ENCODE results near the gene ZNF385D.

Gene ZNF385D

DNA sequence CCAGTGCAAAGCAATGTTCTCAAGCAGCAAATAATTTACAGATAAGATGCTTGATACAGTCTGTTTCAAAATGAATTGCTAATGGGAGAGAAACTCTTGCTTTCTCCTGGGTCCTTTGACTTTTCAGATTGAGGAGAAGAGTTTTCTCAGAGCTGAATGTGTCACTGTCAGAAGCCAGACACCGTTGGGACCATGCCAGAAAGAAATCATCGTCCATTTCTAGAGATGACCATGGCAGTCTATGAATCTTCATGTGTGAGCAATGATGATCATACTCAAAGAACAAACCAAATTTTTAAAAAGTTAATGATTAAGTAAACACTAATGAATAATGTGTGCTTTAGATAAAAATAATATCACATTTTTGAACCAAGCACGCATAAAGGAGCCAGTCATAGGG is 77.6 kb downstream of the ZNF385D start:
- DNase-seq (ENCODE audit: low read depth), result no peak

DNA sequence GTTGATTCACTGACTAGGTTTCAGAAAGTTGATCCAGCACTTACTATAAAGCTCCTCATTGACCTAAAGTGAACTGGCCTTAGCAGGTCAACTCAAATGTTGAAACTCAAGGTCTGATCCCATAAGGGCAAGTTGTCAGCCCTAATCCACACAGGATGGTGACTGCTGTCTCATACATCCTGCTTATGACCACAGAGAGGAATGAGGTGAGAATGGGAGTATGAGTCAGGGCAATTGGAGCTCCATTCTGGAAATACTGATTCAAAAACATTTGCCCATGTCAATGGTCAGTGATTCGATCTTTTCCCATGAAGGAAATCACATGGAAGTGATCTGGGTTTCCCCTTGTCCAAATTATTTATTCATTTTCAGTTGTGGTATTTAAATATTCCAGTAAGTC is 78.7 kb downstream of the ZNF385D start:
- no peak for DNase-seq (ENCODE audit: low read depth)

DNA sequence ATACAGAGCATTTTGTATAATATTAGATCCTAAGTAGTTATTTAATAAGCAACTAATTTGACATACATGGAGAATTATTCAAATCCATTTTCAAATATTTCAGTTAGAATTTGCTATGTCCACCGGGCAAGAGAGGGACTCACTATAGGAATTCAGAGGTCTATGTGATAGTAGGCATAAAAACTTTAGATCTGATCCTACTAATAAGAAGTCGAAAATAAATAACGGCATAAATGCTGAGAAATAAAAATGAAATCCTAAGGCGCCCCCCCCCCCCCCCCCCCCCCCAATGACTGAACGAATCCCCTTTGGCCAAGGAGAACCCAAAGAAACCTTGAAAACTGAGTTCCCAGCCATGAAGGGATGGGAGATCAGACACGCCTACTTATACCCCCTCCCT is 80.6 kb downstream of the ZNF385D start:
- no peak for DNase-seq (ENCODE audit: low read depth)

DNA sequence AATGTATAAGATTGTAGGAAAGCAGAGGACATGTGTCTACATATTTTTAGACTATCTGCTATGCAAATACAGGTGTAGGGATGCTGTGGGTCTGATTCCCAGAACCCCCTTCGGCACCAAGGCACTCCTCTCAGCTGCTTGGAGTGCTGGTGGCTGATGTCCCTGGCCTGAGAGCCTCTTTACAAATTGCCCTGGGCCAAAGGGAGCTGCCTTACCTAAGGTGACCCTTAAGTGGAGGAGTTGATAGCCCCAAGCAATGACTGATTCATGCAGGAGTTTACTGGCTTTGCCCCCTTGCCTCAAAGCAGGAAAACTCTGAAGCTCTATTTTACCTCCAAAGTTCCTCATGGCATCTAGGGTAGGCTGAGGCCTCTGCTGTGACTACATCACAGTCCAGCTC is 83.0 kb downstream of the ZNF385D start:
- DNase-seq (ENCODE audit: low read depth), result no peak

DNA sequence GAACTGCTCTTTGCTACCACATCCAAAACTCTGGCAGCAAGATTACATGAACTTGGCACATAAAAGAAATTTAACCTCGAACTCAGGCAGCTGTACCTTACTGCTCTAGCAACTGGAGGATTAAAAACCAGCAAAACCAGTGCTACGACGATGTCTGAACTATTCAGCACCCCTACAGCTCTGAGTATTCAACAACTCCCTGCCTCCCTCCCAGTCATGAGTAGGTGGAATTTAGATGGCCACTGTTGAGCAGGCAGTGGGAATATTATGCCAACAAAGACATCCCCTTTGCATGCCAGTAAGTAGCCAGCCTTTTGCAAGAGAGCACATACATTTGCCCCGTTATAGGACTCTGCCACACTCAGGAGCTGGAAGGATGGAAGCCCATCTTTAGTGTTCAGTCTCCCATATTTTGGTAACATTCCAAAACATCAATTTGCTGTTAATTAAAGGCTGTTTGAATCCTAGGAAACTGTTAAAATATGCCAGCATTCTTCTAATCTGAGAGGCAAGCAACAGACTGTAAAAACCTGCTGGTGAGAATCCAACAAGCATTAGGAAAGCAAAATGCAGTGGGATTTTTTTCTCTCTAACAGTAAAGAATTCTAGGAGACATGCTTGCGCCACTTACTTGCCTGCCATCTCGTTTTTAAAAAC is 85.4 kb downstream of the ZNF385D start:
- no peak for DNase-seq (ENCODE audit: low read depth)

DNA sequence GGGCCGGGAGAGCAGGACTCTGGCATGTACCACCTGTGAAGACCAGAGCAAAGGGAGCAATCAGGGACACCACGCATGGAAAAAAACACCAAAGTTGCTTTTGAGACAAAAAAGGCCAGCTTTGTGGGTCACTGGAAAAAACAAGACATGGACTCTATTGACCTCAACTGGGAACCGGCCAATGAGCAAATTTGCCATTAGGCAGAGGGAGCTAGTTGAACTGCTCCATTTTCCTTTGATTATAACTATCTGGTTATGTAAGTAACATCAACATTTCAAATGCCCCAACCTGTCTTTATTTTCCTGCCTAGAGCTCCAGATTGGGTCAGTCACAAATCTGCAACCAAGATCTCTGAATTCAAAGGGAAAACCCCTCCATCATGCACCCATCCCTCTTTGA is 86.0 kb downstream of the ZNF385D start:
- DNase-seq (ENCODE audit: low read depth), result no peak

DNA sequence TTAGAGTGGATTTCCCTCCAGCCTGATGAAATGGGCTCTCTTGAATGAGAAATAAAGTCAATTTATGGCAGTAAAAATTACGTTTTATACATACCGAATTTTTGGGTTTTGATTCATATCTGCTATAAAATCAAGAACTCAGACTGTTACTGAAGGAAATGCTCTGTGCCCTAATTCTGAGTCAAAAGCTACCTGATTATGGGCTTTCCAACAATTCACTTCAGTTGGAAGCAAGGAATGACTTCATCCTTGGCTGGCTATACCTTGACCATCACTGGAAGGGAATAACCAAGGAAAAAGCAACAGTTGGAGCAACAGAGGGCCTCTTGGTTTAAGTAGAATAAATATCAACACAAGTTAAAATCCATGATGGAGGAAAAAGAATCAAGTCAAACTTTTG is 88.6 kb downstream of the ZNF385D start:
- DNase-seq (ENCODE audit: low read depth), result no peak

DNA sequence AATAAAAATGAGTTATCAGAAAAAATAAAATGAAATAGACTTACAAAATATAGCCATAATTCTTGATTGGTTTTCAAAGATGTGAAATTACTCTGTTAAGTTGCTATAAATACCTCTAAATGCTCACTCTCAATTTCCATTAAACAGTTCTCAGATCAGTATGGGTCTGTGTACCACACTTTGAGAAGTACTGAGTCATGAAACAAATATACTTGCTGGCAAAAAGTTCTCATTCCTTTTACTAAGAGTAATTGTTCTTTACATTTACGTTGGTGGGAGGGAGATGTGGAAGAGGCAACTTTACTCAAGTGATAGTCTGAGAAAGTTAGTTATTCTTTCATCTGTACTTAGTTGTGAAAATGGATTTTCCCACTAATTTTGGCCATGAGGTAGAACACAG is 96.3 kb downstream of the ZNF385D start:
- no peak for DNase-seq (ENCODE audit: low read depth)

DNA sequence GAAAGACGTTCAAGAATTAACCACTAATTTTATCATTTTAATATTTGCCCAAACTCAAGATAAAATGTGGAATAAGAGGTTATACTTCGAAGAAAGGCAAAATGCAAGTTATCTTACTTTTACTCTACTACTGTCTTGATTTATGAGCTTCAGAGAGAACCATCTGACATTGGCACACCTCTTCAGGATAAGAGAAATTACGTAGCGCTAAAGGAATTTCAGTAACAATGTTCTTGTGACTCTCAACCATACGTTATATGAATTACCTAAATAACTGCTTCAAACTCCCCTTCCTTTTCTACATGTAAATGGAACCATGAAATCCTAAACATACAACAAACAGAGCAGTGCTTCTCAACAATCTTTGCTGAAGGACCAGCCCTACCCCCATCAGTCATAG is 96.8 kb downstream of the ZNF385D start:
- no peak for DNase-seq (ENCODE audit: low read depth)

DNA sequence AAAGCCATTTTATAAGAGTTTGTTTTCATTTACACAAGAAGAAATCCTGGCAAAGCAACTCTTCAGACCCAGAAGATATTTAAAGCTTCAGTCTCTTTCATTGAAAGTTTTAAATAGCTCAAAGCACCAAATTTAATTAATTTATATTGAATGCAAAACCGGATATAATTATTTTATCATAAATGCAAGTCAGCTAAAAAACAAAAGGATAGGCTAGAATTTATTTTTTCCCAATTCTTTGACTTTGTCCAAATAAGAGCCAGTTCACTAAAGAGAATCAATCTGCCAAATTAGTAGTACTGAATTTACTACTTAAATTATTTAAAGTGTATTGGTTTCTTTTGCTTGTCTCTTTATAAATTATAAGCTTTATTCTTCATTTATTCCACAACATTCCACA is 101.5 kb downstream of the ZNF385D start:
- DNase-seq (ENCODE audit: low read depth), result no peak

DNA sequence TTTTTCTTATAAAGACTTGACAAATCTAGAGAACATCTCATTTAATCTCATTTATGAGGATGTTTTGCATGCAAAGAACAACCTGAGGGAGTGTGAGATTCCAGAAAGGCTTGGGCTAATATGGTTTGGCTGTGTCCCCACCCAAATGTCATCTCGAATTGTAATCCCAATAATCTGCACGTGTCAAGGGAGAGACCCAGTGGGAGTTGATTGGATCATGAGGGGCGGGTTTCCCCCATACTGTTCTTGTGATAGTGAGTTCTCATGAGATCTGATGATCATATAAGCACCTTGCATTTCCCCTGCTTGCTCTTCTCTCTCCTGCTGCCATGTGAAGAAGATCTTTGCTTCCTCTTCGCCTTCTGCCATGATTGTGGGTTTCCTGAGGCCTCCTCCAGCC is 103.0 kb downstream of the ZNF385D start:
- no peak for DNase-seq (ENCODE audit: low read depth)

DNA sequence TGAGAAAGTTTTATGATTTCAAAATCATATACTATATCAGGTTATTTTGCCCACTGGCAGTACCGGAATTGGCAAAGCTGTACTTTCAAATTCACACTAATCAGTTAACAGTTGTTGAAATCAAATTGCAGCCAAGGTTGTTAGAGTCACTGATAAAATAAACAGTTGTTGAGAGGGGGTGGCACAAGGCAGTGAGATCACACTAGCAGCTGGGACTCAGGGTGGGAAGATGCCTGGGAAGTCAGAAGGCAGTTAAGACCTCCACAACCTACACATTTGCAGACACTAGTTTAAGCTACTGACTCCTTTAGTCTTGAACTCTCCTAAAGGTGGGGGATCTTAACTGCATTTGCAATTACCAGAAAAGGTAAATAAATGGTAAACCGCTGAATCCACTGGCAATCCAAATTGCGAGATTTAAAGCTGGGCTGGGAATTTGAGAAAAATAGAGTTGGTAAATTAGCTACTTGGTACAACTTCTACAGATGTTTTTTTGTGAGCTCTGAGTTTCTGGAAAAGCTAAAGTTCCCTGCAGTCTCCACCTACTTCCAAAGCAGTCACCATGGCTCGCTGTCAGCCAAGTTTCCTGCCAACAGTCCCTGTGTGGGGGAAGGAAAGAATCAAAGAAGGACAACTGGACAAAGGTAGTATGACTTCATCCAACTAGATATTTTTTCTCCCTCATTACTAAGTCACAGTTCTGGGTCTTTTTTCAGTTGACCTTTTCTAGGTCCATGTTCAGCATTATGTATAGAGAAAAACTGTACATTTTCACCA is 105.7 kb downstream of the ZNF385D start:
- no peak for DNase-seq (ENCODE audit: low read depth)

DNA sequence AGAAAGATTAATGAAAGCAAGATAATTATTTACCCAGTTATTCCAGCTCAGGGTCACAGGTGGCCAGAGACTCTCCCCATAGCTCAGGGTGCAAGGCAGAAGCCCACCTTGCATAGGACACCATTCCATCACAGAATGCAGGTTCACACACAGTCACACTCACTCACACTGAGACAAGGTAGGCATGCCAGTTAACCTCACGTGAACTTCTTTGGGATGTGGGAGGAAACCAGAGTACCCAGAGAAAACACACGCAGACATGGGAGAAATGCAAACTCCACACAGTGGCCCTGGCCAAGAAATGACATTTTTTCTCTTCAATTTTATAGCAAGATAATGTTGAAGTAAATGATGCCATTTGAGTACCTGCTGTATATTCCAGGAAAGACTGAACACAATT is 106.7 kb downstream of the ZNF385D start:
- no peak for DNase-seq (ENCODE audit: low read depth)

DNA sequence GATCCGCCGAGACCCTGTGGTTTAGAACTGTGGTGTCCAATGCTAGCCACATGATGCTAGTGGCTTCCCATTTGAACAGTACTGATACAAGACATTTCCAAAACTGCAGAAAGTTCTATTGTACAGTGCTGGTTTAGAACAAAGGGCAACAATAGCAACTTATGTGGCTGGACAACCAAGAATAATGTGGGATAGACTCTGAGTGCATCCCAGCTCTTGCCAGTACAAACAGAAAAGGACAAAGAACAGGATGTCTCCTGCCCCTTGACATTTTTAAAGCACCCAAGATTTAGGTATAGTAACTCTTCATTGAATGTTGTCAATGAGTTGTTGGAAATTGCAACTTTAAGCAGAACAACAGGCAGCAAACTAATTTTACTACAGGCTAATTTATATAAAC is 107.3 kb downstream of the ZNF385D start:
- DNase-seq (ENCODE audit: low read depth), result no peak

DNA sequence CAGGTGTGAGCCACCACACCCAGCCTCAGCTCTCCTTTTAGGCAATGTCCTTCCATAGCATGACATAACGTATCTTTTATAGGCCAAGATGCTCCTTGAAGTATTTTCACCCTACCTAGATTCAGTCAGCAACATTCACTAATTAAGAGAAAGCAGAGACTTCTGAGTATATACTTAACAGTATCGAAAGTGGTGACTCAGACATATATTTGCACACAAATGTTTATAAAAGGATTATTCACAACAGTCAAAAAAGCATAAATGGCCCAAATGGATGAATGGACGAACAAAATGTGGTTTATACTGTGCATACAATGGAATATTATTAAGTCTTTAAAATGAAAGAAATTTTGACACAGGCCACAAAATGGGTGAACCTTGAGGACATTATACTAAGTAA is 108.6 kb downstream of the ZNF385D start:
- DNase-seq (ENCODE audit: low read depth), result no peak

DNA sequence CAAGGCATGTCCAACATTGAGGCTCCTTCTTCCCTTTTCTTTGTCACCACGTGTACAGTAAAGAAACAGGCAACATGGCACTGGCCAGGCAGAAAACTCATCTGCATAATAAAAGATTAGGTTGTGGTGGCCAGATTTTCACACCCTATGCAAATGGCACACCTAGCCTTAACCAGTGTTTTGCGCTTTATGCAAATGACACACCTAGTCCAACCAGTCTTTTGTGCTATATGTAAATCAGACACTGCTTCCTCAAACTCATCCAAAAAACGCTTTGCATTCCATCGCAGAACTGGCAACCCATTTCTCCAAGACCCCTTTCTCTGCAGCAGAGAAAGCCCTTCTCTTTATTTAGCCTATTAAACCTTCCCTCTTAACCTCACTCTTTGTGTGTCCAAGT is 109.1 kb downstream of the ZNF385D start:
- DNase-seq (ENCODE audit: low read depth), result no peak

DNA sequence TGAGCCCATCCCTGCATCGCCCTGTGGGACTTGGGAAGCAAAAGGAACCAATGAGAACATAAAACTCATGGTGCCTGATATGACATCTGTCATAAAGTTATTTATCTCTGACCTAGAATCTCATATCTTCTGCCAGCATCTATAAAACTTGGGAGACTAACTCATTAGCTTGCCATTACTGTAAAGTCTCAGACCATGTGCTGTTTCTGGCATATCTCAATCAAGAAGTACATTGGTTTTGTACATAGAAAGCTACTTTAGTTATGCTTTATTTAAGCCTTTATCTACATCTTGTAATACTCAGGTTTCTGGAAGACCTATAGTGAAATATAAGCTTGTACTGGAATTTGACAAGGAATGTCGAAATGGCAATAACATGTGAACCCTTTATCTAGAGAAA is 112.5 kb downstream of the ZNF385D start:
- DNase-seq (ENCODE audit: low read depth), result no peak

DNA sequence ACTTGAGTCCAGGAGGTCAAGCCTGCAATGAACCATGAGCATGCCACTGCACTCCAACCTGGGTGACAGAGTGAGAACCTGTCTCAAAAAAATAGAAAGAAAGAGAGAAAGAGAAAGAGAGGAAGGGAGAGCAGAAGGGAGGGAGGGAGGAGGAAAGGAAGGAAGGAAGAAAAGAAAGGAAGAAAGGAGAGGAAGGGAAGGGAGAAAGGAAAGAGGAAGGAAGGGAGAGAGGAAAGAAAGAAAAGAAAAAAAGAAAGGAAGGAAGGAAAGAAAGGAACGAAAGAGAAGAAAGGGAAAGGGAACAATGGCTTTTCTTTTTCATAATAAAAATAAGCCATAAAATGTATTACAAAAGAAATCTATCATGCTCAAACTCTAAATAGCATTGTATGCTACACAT is 116.9 kb downstream of the ZNF385D start:
- DNase-seq (ENCODE audit: low read depth), result no peak

DNA sequence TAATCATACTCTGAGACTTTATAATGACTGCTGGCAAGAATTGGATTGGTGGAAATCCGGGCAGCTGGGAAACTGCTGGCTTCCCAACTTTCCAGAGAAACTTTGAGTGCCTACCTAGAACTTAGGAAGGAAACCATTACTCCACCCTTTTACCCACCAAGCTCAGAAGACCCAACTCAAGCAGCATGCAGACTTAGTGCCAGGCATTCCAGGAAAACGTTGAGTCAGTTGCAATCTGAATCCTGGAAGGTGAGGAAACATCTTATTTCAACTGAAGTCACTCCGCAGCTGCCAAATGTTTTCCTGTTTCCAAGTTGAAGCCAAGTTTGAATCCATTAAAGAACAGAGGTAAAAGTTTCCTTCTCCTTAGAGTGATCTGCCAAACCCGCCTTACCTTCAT is 126.5 kb downstream of the ZNF385D start:
- DNase-seq (ENCODE audit: low read depth), result no peak

DNA sequence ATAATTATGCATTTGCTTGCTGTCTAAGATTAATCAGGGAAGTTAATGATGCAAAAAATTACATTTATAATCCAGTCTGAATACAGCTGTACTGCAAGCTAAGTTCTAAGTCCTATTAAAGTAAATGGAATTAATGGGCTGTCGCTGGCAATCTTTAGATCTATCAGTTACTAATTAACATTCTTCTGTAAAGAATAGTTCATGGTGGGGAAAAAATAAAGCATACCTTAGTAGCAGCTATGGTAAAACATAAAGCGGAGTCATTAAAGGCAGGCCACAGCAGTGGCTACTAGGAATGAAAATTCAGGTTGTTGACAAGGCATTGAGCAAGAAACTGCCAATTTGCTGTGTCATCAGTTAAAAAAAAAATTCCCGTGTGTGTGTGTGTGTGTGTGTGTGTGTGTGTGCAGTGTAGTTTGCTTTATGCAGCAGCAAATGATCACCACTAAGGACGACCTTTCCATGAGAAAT is 129.8 kb downstream of the ZNF385D start:
- DNase-seq (ENCODE audit: low read depth), result no peak

DNA sequence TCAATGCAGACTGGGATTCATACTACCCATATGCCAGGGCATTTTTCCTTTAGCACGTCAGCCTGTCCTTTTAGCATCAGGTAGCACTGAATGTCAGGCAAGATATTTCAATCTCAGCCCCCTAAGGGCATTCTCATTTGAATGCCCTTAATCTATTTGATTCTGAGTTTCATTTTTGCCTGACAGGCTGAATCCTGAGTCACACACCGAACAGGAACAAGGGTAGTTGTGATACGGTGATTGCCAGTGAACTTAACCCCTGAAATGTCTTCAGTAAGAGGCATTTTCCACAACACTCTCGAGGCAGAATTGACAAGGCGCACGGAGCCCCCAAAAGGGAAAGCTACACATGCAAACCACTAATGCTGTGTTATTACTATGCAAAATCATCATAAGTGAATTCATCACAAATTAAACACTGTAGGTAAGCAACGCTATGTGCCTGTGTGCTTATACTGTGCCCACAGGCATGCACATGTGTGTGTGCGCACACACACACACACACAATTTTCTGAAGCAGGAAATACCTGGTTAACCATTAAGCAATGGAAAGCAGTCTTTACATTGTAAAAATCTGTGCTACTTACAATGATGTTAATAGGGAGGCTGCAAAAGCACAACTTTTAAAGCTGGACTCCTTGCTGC is 130.4 kb downstream of the ZNF385D start:
- no peak for DNase-seq (ENCODE audit: low read depth)

DNA sequence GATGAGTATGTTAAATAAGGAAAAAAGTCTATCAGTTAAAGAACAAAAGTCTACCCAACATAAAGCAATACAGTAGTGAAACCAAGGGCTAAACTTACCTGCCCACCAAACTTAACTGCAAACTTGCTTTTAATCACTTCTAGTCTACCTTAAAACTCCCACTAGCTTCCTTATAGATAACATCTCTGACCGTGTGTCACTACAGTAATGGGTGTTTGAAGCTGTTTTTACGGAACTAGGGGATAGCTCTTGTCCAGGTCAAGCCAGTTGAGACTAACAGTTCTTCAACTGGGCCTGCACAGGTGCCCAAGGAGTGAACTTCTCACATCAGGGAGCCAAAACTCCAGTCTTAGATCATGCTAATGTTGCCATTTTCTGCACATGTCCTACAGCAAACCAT is 132.3 kb downstream of the ZNF385D start:
- no peak for DNase-seq (ENCODE audit: low read depth)

DNA sequence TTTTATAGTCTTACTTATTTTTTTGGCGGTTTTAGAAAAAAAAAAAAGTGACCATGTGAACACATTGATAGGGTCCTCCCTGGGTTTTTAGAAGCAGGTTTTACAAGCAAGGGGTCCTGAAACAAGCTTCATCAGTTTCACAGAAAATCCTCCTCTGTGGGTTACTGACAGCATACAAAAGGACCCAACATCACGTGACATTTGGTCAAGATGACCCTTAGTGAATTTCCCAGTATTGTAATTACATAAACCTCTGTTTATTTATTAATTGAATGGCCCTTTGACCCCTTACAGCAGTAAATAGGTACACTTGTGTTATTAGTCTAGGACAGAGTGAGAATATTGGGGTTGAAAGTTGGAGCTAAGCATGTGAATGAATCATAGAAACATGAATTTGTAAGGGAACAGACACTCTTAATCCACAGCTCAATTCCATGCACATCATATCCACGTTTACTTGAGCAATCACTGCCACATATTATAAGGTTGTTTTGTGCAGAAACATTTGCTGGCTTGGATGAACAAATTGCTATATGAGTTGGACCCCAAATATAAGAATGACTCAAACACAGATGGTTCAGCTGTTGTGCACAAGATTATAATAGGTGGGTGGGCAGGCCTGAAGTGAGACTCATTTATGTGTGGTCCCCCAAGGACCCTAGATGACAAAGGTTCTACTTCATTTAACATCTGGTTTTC is 137.5 kb downstream of the ZNF385D start:
- DNase-seq (ENCODE audit: low read depth), result no peak

All from stimulated activated CD8-positive, alpha-beta memory T cell treated with anti-CD3 and anti-CD28 coated beads, Interleukin-7, amount 100 ng/mL, for 24 hours (primary cell).